Epidermal melanocyte (primary cell): ENCODE results near the gene EIF2B5.
A peak's percentile ranks its signal among the peaks of the same experiment; 100 is the strongest.

ENCODE experiments used
- DNase-seq: peaks from one replicate; pipeline ENCODE4 v3.0.0; 2011; ENCODE audit warnings: low spot score; ENCODE audit not compliant: insufficient read length

EIF2B5 gene

DNA sequence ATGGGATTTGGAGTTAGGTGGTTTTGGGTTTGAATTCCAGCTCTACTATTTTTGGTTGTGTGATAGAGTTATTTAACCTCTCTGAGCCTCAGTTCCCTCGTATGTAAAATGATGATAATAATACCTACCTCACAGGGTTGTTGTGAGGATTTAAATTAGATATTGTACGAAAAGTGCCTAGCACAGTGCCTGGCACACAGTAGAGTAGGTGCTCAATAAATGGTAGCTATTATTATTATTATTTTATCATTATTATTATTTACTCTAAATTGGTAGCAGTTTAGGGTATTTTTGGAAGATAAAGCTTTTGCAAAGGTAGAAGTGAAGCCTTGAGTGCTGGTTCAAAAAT lies 38.2 kb downstream of the EIF2B5 start:
- no peak for DNase-seq

GRCh38 chr3:184174284-184174645 lies 39.1 kb downstream of the EIF2B5 start:
- DNase-seq, result no peak

- peak; percentile 100 for DNase-seq
Measured at GRCh38 chr3:184174646-184175492, 39.7 kb downstream of the EIF2B5 start, which contains the start of gene AP2M1. Gene AP2M1, plus strand, starts transcription at chr3:184174855. Its CDS starts 2,139 bp downstream, at chr3:184176994.

DNA sequence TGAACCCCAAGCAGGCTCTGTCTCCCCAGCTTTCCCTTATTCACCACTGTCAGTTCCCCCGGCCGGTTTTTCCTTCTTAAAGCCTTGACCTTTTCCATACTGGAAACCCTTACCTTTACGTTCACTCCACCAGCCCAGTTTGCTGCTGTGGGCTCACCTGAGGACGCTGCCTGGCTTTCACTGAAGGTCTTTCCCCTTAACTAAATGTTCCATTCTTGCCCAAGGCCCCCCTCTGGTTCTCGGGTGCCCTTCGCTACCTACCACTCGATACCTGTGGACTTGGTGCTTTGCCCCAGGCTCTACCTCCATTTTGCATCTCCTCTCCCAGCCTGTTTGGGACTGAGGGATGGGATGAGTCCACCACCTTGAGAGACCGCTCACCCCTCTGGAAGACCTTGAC lies 40.3 kb downstream of the EIF2B5 start:
- no peak for DNase-seq

- no peak for DNase-seq
Measured at GRCh38 chr3:184175981-184176376, 40.8 kb downstream of the EIF2B5 start.

GRCh38 chr3:184176377-184177330 lies 41.5 kb downstream of the EIF2B5 start:
- DNase-seq, result peak; percentile 74

- DNase-seq, result no peak
Measured at GRCh38 chr3:184177331-184177731, 42.2 kb downstream of the EIF2B5 start.

DNA sequence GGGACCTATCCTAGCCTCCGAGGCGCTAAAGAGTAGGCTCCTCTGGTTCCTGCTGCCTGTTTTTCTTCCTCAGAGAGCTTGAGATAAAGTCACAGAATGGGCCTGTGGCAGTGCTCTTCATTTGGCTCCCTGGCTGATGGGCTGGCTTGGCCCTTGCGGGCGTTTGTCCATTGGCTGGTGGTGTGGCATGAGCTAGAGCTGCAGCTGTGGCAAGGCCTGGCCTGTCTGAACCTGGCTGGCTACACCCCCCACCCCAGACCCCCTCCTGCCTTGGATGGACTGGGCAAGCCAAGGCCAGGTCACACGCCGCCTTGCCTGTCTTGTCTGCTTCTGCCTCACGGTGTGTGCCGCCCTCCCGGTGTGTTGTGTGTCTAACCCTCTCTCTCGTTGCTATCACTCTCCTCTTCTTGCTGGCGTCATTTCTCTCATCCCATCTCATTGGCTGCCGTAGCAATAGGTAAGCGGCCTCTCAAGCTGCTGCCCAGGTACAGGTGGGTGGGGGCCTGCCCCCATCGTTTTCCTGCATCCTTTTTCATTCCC lies 42.7 kb downstream of the EIF2B5 start:
- DNase-seq, result no peak

DNA sequence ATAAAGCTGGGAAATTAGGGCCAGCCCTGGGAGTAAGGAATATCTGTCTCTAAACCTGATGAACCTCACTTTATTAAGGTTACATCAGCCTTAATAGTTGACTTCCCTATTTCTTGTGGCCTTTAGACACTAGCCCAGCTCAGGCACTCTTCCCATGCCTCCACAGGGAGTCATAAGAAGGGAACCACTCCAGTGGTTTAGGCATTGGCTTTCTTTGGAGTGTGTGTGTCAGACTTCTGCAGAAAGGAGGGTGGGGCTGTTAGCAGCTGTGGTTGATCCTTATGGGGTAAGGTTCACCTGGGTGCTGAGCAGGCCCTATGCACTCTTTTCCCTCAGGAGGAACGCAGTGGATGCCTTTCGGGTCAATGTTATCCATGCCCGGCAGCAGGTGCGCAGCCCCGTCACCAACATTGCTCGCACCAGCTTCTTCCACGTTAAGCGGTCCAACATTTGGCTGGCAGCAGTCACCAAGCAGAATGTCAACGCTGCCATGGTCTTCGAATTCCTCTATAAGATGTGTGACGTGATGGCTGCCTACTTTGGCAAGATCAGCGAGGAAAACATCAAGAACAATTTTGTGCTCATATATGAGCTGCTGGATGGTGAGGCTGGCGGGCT lies 43.5 kb downstream of the EIF2B5 start:
- DNase-seq, result no peak

GRCh38 chr3:184180165-184180564 lies 45.0 kb downstream of the EIF2B5 start:
- DNase-seq, result no peak

GRCh38 chr3:184181596-184181995 lies 46.4 kb downstream of the EIF2B5 start:
- DNase-seq, result no peak

DNA sequence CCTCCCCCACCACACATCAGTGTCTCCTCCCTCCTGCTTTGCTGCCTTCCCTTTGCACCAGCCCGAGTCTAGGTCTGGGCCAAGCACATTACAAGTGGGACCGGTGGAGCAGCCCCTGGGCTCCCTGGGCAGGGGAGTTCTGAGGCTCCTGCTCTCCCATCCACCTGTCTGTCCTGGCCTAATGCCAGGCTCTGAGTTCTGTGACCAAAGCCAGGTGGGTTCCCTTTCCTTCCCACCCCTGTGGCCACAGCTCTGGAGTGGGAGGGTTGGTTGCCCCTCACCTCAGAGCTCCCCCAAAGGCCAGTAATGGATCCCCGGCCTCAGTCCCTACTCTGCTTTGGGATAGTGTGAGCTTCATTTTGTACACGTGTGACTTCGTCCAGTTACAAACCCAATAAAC lies 48.5 kb downstream of the EIF2B5 start:
- DNase-seq, result no peak

- no peak for DNase-seq
Measured at GRCh38 chr3:184184546-184185230, 49.5 kb downstream of the EIF2B5 start.

DNA sequence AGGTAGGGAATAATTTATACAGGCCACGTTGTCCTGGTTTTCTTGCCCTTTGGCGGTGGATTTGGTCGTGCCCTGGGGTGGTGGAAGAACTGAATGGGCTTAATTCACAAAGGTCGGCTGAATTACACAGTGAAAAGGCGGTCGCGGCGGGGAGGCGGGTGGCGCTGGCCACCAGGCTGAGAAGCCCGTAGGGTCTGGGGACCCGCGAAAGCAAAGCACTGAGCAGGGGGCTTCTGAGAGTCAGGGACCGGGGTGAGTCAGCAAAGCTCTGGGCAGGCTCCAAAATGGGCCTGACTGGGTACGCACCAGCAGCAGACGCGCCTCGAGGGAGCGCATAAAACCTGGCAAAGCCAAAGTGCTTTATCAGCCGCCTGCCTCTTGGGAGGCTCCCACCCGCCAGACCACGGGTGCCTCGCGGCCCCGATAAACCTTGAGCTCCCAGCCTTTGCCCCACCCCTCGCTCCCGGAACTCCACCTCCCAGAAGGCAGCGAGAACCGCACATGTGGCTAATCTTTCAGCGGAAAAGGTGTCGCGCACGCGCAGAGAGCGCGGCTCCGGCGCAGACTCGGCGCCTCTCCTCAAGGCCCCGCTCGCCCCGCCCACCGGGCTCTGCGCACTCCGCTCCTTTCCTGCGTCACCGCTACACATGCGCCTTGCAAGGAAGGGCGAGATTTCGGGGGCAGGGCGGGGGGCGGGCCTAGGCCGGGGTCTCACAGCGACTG lies 50.5 kb downstream of the EIF2B5 start:
- peak; percentile 96 for DNase-seq

- DNase-seq, result no peak
Measured at GRCh38 chr3:184186184-184186901, 51.2 kb downstream of the EIF2B5 start, which contains the start of gene ABCF3. Gene ABCF3, plus strand, starts transcription at chr3:184186199. Its CDS starts 9 bp downstream, at chr3:184186208.

DNA sequence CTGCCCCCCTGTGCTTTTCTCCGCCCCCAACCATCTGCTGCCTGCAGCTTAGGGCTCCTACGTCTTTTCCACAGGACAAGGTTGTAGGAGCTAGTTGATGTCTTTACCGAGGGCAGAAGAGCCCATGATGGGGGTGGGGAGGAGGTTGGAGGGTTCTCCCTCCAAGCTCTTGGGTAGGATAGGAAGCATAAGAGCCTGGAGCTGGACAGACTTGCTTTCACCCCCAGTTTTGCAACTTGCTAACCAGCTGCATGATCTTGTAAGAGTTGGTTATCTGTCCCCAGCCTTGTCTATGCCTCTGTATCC lies 51.7 kb downstream of the EIF2B5 start:
- no peak for DNase-seq

GRCh38 chr3:184188080-184188479 lies 52.9 kb downstream of the EIF2B5 start:
- DNase-seq, result no peak

- DNase-seq, result no peak
Measured at GRCh38 chr3:184189421-184189820, 54.3 kb downstream of the EIF2B5 start.

DNA sequence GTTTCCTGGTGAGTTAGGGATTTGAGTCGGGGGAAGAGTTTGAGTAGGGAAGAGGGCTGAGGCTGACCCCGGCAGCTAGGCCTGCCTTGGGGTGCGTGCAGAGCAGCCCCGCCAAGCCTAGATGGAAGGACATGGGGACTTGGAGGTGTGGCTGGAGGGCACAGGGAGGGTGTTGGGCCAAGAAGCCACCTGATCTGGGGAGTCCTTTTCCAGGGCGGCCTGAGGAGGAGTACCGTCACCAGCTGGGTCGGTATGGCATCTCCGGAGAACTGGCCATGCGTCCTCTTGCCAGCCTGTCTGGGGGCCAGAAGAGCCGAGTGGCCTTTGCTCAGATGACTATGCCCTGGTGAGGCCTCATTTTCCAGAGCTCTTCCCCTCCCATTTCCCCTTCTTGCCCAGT lies 57.7 kb downstream of the EIF2B5 start:
- no peak for DNase-seq
